SJCRH30 (cell line): ENCODE measurements around the gene MACC1. TPM values are rescaled to one million over a fixed set of nuclear protein-coding genes. Genes with fewer than 3 reads are reported as not detected.
"Not testable (repeated sequence)": the region's sequence is repeated elsewhere in the genome, so short reads cannot be mapped to it uniquely, and the experiment has no call there.

Experiments used
- DNase-seq, 2 experiments: peaks; one replicate each; pipeline ENCODE4 v3.0.0-alpha.2; 2015 to 2020
- H3K27ac ChIP-seq: fragments of 250-450 bp; sonication (Bioruptor Pico); 2 replicates; pipeline ENCODE4 v1.5.1; 2020; ENCODE audit warnings: mild to moderate bottlenecking, moderate library complexity
- H3K27me3 ChIP-seq: fragments of 250-450 bp; sonication (Bioruptor Pico); 2 replicates; pipeline ENCODE4 v1.5.1; 2020; ENCODE audit warnings: mild to moderate bottlenecking, moderate library complexity
- H3K36me3 ChIP-seq: fragments of 250-450 bp; sonication (Bioruptor Pico); 2 replicates; pipeline ENCODE4 v1.5.1; 2020; ENCODE audit warnings: mild to moderate bottlenecking, moderate library complexity
- H3K4me1 ChIP-seq: fragments of 250-450 bp; sonication (Bioruptor Pico); 2 replicates; pipeline ENCODE4 v1.5.1; 2020; ENCODE audit warnings: mild to moderate bottlenecking, moderate library complexity
- H3K4me3 ChIP-seq: fragments of 250-450 bp; sonication (Bioruptor Pico); 2 replicates; pipeline ENCODE4 v1.5.1; 2020; ENCODE audit warnings: mild to moderate bottlenecking, moderate library complexity
- H3K9me3 ChIP-seq: fragments of 250-450 bp; sonication (Bioruptor Pico); replicated peaks from 2 replicates; pipeline ENCODE4 v1.5.1; 2020; ENCODE audit warnings: mild to moderate bottlenecking, moderate library complexity
- total RNA-seq: library from RNA; depleted of rRNA; stranded (reverse); fragments of >200 nt; shearing (Covaris generic); gene quantifications from 2 replicates; pipeline ENCODE4 v1.2.3, GENCODE V29; 2014

The MACC1 gene
- total RNA-seq, 1 experiment from 2014 or later: 0.08 TPM

- Histone ChIP-seq H3K9me3 (peaks cover 3% of the 10 kb centered on the region; the same call in 1 of the 2 replicates), H3K27ac (peak overlapping the region; percentile 99), H3K4me1 (peaks cover 46% of the 10 kb centered on the region), H3K4me3 (no peak overlapping the region; the same call in 1 of the 2 replicates), H3K36me3 (no peaks in the 10 kb centered on the region), H3K27me3 (no peaks in the 10 kb centered on the region)
- DNase-seq: peak; percentile 18 to 69
Observed at GRCh38 chr7:20220921-20221547, 3.9 kb upstream of the MACC1 start.

GRCh38 chr7:20220293-20220761, 3.1 kb upstream of the MACC1 start:
- peak overlapping the region; percentile 5; the same call in 1 of the 2 replicates for H3K4me3 ChIP-seq
- peak overlapping the region; percentile 99 for H3K27ac ChIP-seq
- no peaks in the 10 kb centered on the region for H3K27me3 ChIP-seq
- H3K4me1 ChIP-seq: peaks cover 46% of the 10 kb centered on the region
- H3K36me3 ChIP-seq: no peaks in the 10 kb centered on the region
- peaks cover 3% of the 10 kb centered on the region; the same call in 1 of the 2 replicates for H3K9me3 ChIP-seq
- DNase-seq: peak in 1 of 2 experiments; percentile 12

GRCh38 chr7:20219446-20220292, 2.5 kb upstream of the MACC1 start:
- Histone ChIP-seq H3K27ac (peak overlapping the region; percentile 99), H3K4me1 (peaks cover 46% of the 10 kb centered on the region), H3K36me3 (no peaks in the 10 kb centered on the region), H3K4me3 (no peak overlapping the region), H3K9me3 (peaks cover 3% of the 10 kb centered on the region; the same call in 1 of the 2 replicates), H3K27me3 (no peaks in the 10 kb centered on the region)
- DNase-seq: peak; percentile 99 to 100

- Histone ChIP-seq H3K4me3 (no peak overlapping the region), H3K36me3 (no peaks in the 10 kb centered on the region), H3K27ac (peak overlapping the region; percentile 99), H3K9me3 (peaks cover 3% of the 10 kb centered on the region; the same call in 1 of the 2 replicates), H3K27me3 (no peaks in the 10 kb centered on the region), H3K4me1 (peaks cover 46% of the 10 kb centered on the region)
- DNase-seq: peak in 1 of 2 experiments; percentile 13
Observed at GRCh38 chr7:20219062-20219445, 1.9 kb upstream of the MACC1 start.

- peaks cover 46% of the 10 kb centered on the region for H3K4me1 ChIP-seq
- peak overlapping the region; percentile 99 for H3K27ac ChIP-seq
- no peaks in the 10 kb centered on the region for H3K27me3 ChIP-seq
- H3K36me3 ChIP-seq: no peaks in the 10 kb centered on the region
- DNase-seq: peak in 1 of 2 experiments; percentile 24
- H3K4me3 ChIP-seq: no peak overlapping the region
- H3K9me3 ChIP-seq: peaks cover 7% of the 10 kb centered on the region; the same call in 1 of the 2 replicates
Observed at GRCh38 chr7:20218279-20218678, 1.1 kb upstream of the MACC1 start.

- no peaks in the 10 kb centered on the region for H3K27me3 ChIP-seq
Observed at GRCh38 chr7:20216406-20217036, 663 bp downstream of the MACC1 start.

GRCh38 chr7:20214921-20215669, 2.1 kb downstream of the MACC1 start:
- Histone ChIP-seq H3K27ac (no peak overlapping the region), H3K4me3 (no peak overlapping the region), H3K27me3 (no peaks in the 10 kb centered on the region), H3K9me3 (peaks cover 14% of the 10 kb centered on the region; the same call in 1 of the 2 replicates), H3K36me3 (no peaks in the 10 kb centered on the region), H3K4me1 (peaks cover 21% of the 10 kb centered on the region)
- DNase-seq: no peak

More at GRCh38 chr7:20216406-20217036, 663 bp downstream of the MACC1 start:
- H3K4me3 ChIP-seq: no peak overlapping the region
- H3K27ac ChIP-seq: no peak overlapping the region
- H3K9me3 ChIP-seq: peaks cover 9% of the 10 kb centered on the region; the same call in 1 of the 2 replicates
- no peaks in the 10 kb centered on the region for H3K36me3 ChIP-seq
- peaks cover 34% of the 10 kb centered on the region for H3K4me1 ChIP-seq
- no peak for DNase-seq

- no peaks in the 10 kb centered on the region for H3K27me3 ChIP-seq
- no peak for DNase-seq
- H3K4me1 ChIP-seq: peaks cover 15% of the 10 kb centered on the region
- H3K4me3 ChIP-seq: no peak overlapping the region
- no peak overlapping the region for H3K27ac ChIP-seq
- no peaks in the 10 kb centered on the region for H3K36me3 ChIP-seq
- peaks cover 14% of the 10 kb centered on the region; the same call in 1 of the 2 replicates for H3K9me3 ChIP-seq
Observed at GRCh38 chr7:20214132-20214531, 3.1 kb downstream of the MACC1 start.

- DNase-seq: no peak
- Histone ChIP-seq H3K36me3 (no peaks in the 10 kb centered on the region), H3K27me3 (no peaks in the 10 kb centered on the region), H3K4me1 (peaks cover 7% of the 10 kb centered on the region), H3K9me3 (peaks cover 12% of the 10 kb centered on the region), H3K4me3 (no peak overlapping the region), H3K27ac (no peak overlapping the region)
Observed at GRCh38 chr7:20213378-20213777, 3.8 kb downstream of the MACC1 start.

- Histone ChIP-seq H3K27me3 (no peaks in the 10 kb centered on the region), H3K27ac (no peak overlapping the region), H3K36me3 (no peaks in the 10 kb centered on the region), H3K9me3 (peaks cover 17% of the 10 kb centered on the region), H3K4me3 (no peak overlapping the region), H3K4me1 (no peaks in the 10 kb centered on the region)
- DNase-seq: no peak
Observed at GRCh38 chr7:20211376-20211775, 5.8 kb downstream of the MACC1 start.

GRCh38 chr7:20208651-20209307, 8.4 kb downstream of the MACC1 start:
- Histone ChIP-seq H3K4me3 (no peak overlapping the region), H3K9me3 (peaks cover 17% of the 10 kb centered on the region), H3K36me3 (no peaks in the 10 kb centered on the region), H3K27me3 (no peaks in the 10 kb centered on the region), H3K27ac (no peak overlapping the region), H3K4me1 (no peaks in the 10 kb centered on the region)
- DNase-seq: no peak

GRCh38 chr7:20207811-20208210, 9.4 kb downstream of the MACC1 start:
- not testable (repeated sequence) for DNase-seq, H3K27ac ChIP-seq, H3K4me3 ChIP-seq, H3K36me3 ChIP-seq, H3K4me1 ChIP-seq, H3K27me3 ChIP-seq
- peaks cover 11% of the 10 kb centered on the region for H3K9me3 ChIP-seq

- Histone ChIP-seq H3K27ac (no peak overlapping the region), H3K4me3 (no peak overlapping the region), H3K4me1 (no peaks in the 10 kb centered on the region), H3K36me3 (no peaks in the 10 kb centered on the region), H3K27me3 (no peaks in the 10 kb centered on the region), H3K9me3 (peaks cover 11% of the 10 kb centered on the region)
- no peak for DNase-seq
Observed at GRCh38 chr7:20206104-20206896, 10.9 kb downstream of the MACC1 start.
